ENCODE measurements around the gene SARDH. TPM values are rescaled to one million over a fixed set of nuclear protein-coding genes. Genes with fewer than 3 reads are reported as not detected.

Gene SARDH
- total and polyA plus RNA-seq, 2 of the 13 experiments (the other 11 are each of a cell fraction or from before 2014, with no cell fraction given) = 11.6 to 34.9 TPM

DNA sequence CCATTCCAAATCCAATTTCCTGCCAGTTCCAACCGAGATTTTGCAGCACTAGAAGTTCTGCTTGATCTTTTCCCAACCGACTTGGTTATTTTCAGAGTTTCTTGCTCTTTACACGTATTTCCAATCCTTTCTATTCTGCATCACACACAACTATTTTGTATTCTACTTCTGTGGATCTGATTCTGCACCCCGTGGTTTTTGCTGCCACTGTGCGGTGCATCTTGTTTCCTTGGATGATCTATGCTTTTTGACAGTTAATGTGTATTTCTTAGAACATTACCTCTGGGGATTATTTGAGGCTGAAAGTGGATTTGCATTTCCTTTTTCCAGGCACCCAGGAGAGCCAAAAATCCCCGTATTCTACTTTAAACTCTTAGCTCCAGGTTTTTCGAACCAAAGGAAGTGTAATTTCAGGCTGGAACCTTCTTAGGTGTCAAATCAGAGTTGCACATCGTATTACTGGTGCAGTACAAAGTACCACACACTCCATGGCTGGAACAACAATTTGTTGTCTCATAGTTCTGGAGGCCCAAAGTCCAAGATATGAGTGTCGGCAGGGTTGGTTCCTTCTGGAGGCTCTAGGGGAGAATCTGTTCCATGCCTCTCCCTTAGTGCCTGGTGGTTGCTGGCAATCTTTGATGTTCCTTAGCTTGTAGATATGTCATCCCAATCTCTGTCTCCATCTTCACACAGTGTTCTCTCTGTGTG lies 14.7 kb upstream of the SARDH start (continued):
- TF ChIP-seq, protein P1, sequence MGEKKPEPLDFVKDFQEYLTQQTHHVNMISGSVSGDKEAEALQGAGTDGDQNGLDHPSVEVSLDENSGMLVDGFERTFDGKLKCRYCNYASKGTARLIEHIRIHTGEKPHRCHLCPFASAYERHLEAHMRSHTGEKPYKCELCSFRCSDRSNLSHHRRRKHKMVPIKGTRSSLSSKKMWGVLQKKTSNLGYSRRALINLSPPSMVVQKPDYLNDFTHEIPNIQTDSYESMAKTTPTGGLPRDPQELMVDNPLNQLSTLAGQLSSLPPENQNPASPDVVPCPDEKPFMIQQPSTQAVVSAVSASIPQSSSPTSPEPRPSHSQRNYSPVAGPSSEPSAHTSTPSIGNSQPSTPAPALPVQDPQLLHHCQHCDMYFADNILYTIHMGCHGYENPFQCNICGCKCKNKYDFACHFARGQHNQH (CRISPR knock-in tag; IDR thresholded peaks at IDR 0.05) = no peak
- no peak for TF ChIP-seq SMAD3 (CRISPR knock-in tag; IDR thresholded peaks at IDR 0.05)
- TF ChIP-seq, protein P2, sequence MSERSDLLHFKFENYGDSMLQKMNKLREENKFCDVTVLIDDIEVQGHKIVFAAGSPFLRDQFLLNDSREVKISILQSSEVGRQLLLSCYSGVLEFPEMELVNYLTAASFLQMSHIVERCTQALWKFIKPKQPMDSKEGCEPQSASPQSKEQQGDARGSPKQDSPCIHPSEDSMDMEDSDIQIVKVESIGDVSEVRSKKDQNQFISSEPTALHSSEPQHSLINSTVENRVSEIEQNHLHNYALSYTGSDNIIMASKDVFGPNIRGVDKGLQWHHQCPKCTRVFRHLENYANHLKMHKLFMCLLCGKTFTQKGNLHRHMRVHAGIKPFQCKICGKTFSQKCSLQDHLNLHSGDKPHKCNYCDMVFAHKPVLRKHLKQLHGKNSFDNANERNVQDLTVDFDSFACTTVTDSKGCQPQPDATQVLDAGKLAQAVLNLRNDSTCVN (CRISPR knock-in tag; IDR thresholded peaks at IDR 0.05; ENCODE audit: borderline replicate concordance) = peak; percentile 69
- TF ChIP-seq ZNF878 (CRISPR knock-in tag; IDR thresholded peaks at IDR 0.05) = 0 out of 2 replicates have a peak, but pooled peaks have one; percentile 36
- TF ChIP-seq ZNF792 (CRISPR knock-in tag; IDR thresholded peaks at IDR 0.05) = no peak
- TF ChIP-seq ZMYM4 (CRISPR knock-in tag; IDR thresholded peaks at IDR 0.05) = no peak
- no peak for TF ChIP-seq ATF1 (CRISPR knock-in tag; IDR thresholded peaks at IDR 0.05)
- no peak for TF ChIP-seq ZBTB7B (CRISPR knock-in tag; IDR thresholded peaks at IDR 0.05)
- 0 out of 2 replicates have a peak, but pooled peaks have one; percentile 12 for TF ChIP-seq HDAC2 (CRISPR knock-in tag; IDR thresholded peaks at IDR 0.05)
- TF ChIP-seq, protein P3, sequence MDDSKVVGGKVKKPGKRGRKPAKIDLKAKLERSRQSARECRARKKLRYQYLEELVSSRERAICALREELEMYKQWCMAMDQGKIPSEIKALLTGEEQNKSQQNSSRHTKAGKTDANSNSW (CRISPR knock-in tag; IDR thresholded peaks at IDR 0.05; ENCODE audit: borderline replicate concordance) = no peak
- TF ChIP-seq ZNF546 (CRISPR knock-in tag; conservative IDR thresholded peaks at IDR 0.05) = no peak
- TF ChIP-seq, protein P4, sequence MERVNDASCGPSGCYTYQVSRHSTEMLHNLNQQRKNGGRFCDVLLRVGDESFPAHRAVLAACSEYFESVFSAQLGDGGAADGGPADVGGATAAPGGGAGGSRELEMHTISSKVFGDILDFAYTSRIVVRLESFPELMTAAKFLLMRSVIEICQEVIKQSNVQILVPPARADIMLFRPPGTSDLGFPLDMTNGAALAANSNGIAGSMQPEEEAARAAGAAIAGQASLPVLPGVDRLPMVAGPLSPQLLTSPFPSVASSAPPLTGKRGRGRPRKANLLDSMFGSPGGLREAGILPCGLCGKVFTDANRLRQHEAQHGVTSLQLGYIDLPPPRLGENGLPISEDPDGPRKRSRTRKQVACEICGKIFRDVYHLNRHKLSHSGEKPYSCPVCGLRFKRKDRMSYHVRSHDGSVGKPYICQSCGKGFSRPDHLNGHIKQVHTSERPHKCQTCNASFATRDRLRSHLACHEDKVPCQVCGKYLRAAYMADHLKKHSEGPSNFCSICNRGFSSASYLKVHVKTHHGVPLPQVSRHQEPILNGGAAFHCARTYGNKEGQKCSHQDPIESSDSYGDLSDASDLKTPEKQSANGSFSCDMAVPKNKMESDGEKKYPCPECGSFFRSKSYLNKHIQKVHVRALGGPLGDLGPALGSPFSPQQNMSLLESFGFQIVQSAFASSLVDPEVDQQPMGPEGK (CRISPR knock-in tag; IDR thresholded peaks at IDR 0.05) = no peak
- TF ChIP-seq GTF3A (CRISPR knock-in tag; conservative IDR thresholded peaks at IDR 0.05) = no peak
- TF ChIP-seq, protein P5, sequence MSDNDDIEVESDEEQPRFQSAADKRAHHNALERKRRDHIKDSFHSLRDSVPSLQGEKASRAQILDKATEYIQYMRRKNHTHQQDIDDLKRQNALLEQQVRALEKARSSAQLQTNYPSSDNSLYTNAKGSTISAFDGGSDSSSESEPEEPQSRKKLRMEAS (IDR thresholded peaks at IDR 0.05) = 0 out of 2 replicates have a peak, but pooled peaks have one; percentile 28
- peak; percentile 26; the same call in 1 of the 2 replicates for TF ChIP-seq HNF4G (IDR thresholded peaks at IDR 0.05; ENCODE audit: borderline replicate concordance, low read depth, low read length)
- no peak for TF ChIP-seq HNF4G (CRISPR knock-in tag; IDR thresholded peaks at IDR 0.05; ENCODE audit: borderline replicate concordance, low read depth)
- TF ChIP-seq PRMT3 (CRISPR knock-in tag; IDR thresholded peaks at IDR 0.05; ENCODE audit: borderline replicate concordance, low read depth) = no peak
- no peak for TF ChIP-seq STAT5B (CRISPR knock-in tag; IDR thresholded peaks at IDR 0.05)
- no peak for TF ChIP-seq ZBTB21 (CRISPR knock-in tag; IDR thresholded peaks at IDR 0.05)
- TF ChIP-seq SALL1 (CRISPR knock-in tag; IDR thresholded peaks at IDR 0.05) = peak; percentile 48
- no peak for TF ChIP-seq ZNF354B (CRISPR knock-in tag; IDR thresholded peaks at IDR 0.05)
- no peak for TF ChIP-seq ARNT (IDR thresholded peaks at IDR 0.05)
- no peak for TF ChIP-seq BHLHE40 (IDR thresholded peaks at IDR 0.05; ENCODE audit: low read length)
- TF ChIP-seq, protein P6, sequence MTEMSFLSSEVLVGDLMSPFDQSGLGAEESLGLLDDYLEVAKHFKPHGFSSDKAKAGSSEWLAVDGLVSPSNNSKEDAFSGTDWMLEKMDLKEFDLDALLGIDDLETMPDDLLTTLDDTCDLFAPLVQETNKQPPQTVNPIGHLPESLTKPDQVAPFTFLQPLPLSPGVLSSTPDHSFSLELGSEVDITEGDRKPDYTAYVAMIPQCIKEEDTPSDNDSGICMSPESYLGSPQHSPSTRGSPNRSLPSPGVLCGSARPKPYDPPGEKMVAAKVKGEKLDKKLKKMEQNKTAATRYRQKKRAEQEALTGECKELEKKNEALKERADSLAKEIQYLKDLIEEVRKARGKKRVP (CRISPR knock-in tag; IDR thresholded peaks at IDR 0.05) = no peak
- 0 out of 2 replicates have a peak, but pooled peaks have one; percentile 24 for TF ChIP-seq TBX2 (CRISPR knock-in tag; IDR thresholded peaks at IDR 0.05; ENCODE audit: borderline replicate concordance)
- 0 out of 2 replicates have a peak, but pooled peaks have one; percentile 19 for TF ChIP-seq SAP130 (CRISPR knock-in tag; IDR thresholded peaks at IDR 0.05; ENCODE audit: low read depth)
- no peak for TF ChIP-seq ZBTB20 (CRISPR knock-in tag; IDR thresholded peaks at IDR 0.05; ENCODE audit: borderline replicate concordance, low read depth)
